ENCODE results near the gene MTF2. TPM values are rescaled to one million over a fixed set of nuclear protein-coding genes. Genes with fewer than 3 reads are reported as not detected.

The MTF2 gene
- total RNA-seq, 1 donor from 2014 or later, result 56.4 TPM

DNA sequence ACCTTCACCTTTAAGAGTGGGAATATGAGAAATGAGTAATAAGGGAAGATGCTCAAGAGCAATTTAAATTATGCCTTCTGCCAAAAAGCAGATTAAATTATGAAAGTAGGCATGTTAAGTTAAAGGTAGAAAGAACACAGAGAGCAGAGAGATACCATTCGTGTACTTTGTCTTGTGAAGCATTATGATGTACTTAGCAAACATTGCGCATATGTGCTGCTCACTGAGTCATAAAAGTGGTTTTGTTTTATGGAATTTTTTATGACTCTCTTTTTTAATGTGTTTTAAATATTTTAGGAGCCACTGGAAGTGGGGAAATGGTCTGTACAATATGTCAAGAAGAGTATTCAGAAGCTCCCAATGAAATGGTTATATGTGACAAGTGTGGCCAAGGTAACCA, 35.3 kb downstream of the MTF2 start:
- no peak overlapping the region for H3K27ac Mint-ChIP-seq (ENCODE audit: unreplicated experiment)
- Histone ChIP-seq H4K20me1 (ENCODE audit: insufficient read depth, low read length) (peaks cover 33% of the 10 kb centered on the region), H3K4me2 (ENCODE audit: low read length) (no peak overlapping the region), H3K4me1 (ENCODE audit: insufficient read depth, low read length) (no peaks in the 10 kb centered on the region), H3K36me3 (ENCODE audit: insufficient read depth, low read length) (peaks cover 10% of the 10 kb centered on the region), H2AFZ (ENCODE audit: low read depth, low read length) (no peak overlapping the region), H3K27ac (ENCODE audit: low read depth, low read length) (no peak overlapping the region), H3K79me2 (ENCODE audit: insufficient read depth, low read length) (peaks cover 57% of the 10 kb centered on the region), H3K9ac (ENCODE audit: low read length) (no peak overlapping the region), H3K9me3 (ENCODE audit: insufficient read depth, low read depth, low read length) (no peaks in the 10 kb centered on the region), H3K27me3 (ENCODE audit: insufficient read depth, low read length) (no peaks in the 10 kb centered on the region), H3K4me3 (ENCODE audit: insufficient read depth, low read depth, low read length) (no peak overlapping the region)
- DNase-seq (ENCODE audit: low read depth), result peak; percentile 2
- no peak for FAIRE-seq
- no peaks in the 10 kb centered on the region for H3K27me3 Mint-ChIP-seq (ENCODE audit: low read depth, unreplicated experiment)
- TF ChIP-seq EZH2 (IDR thresholded peaks at IDR 0.05; ENCODE audit: insufficient read depth, low read length), result no peak
- TF ChIP-seq, protein P1, sequence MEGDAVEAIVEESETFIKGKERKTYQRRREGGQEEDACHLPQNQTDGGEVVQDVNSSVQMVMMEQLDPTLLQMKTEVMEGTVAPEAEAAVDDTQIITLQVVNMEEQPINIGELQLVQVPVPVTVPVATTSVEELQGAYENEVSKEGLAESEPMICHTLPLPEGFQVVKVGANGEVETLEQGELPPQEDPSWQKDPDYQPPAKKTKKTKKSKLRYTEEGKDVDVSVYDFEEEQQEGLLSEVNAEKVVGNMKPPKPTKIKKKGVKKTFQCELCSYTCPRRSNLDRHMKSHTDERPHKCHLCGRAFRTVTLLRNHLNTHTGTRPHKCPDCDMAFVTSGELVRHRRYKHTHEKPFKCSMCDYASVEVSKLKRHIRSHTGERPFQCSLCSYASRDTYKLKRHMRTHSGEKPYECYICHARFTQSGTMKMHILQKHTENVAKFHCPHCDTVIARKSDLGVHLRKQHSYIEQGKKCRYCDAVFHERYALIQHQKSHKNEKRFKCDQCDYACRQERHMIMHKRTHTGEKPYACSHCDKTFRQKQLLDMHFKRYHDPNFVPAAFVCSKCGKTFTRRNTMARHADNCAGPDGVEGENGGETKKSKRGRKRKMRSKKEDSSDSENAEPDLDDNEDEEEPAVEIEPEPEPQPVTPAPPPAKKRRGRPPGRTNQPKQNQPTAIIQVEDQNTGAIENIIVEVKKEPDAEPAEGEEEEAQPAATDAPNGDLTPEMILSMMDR (IDR thresholded peaks at IDR 0.05; ENCODE audit: insufficient read depth, low read depth, low read length), result no peak
- peaks cover 11% of the 10 kb centered on the region for H3K36me3 Mint-ChIP-seq (ENCODE audit: low read depth, unreplicated experiment)
- no peaks in the 10 kb centered on the region for H3K9me3 Mint-ChIP-seq (ENCODE audit: unreplicated experiment)
- peaks cover 13% of the 10 kb centered on the region for H3K4me1 Mint-ChIP-seq (ENCODE audit: low read depth, unreplicated experiment)
- H3K4me3 Mint-ChIP-seq (ENCODE audit: unreplicated experiment), result no peak overlapping the region

DNA sequence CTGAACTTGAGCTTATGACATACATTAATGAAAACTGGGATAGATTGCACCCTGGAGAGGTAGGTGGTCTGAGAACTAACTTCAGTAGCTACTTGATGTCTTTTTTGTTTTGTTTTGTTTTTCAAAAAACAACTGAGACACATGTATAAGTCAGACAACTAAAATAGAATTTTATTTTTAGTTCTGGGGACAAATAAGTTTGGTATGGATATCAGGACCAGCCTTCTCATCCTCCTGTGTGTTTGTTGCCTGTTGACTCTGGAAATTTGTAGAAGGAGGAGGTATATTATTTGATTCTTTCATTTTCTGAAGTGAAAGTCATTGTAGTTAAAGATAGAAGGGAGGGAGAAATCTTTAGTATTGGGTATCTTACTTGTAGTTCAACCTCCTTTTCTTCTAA, 41.5 kb downstream of the MTF2 start:
- Mint-ChIP-seq H3K27me3 (ENCODE audit: low read depth, unreplicated experiment) (no peaks in the 10 kb centered on the region), H3K9me3 (ENCODE audit: unreplicated experiment) (no peaks in the 10 kb centered on the region), H3K4me3 (ENCODE audit: unreplicated experiment) (no peak overlapping the region), H3K36me3 (ENCODE audit: low read depth, unreplicated experiment) (peaks cover 9% of the 10 kb centered on the region), H3K4me1 (ENCODE audit: low read depth, unreplicated experiment) (no peaks in the 10 kb centered on the region), H3K27ac (ENCODE audit: unreplicated experiment) (no peak overlapping the region)
- Histone ChIP-seq H3K27ac (ENCODE audit: low read depth, low read length) (no peak overlapping the region), H4K20me1 (ENCODE audit: insufficient read depth, low read length) (no peaks in the 10 kb centered on the region), H3K9me3 (ENCODE audit: insufficient read depth, low read depth, low read length) (no peaks in the 10 kb centered on the region), H3K36me3 (ENCODE audit: insufficient read depth, low read length) (peaks cover 13% of the 10 kb centered on the region), H3K4me2 (ENCODE audit: low read length) (no peak overlapping the region), H3K4me3 (ENCODE audit: insufficient read depth, low read depth, low read length) (no peak overlapping the region), H3K79me2 (ENCODE audit: insufficient read depth, low read length) (peaks cover 7% of the 10 kb centered on the region), H3K27me3 (ENCODE audit: insufficient read depth, low read length) (no peaks in the 10 kb centered on the region), H2AFZ (ENCODE audit: low read depth, low read length) (no peak overlapping the region), H3K9ac (ENCODE audit: low read length) (no peak overlapping the region), H3K4me1 (ENCODE audit: insufficient read depth, low read length) (no peaks in the 10 kb centered on the region)
- FAIRE-seq (no peak), DNase-seq (ENCODE audit: low read depth) (no peak)
- TF ChIP-seq, protein P1 (IDR thresholded peaks at IDR 0.05; ENCODE audit: insufficient read depth, low read depth, low read length), result no peak
- TF ChIP-seq EZH2 (IDR thresholded peaks at IDR 0.05; ENCODE audit: insufficient read depth, low read length), result no peak

DNA sequence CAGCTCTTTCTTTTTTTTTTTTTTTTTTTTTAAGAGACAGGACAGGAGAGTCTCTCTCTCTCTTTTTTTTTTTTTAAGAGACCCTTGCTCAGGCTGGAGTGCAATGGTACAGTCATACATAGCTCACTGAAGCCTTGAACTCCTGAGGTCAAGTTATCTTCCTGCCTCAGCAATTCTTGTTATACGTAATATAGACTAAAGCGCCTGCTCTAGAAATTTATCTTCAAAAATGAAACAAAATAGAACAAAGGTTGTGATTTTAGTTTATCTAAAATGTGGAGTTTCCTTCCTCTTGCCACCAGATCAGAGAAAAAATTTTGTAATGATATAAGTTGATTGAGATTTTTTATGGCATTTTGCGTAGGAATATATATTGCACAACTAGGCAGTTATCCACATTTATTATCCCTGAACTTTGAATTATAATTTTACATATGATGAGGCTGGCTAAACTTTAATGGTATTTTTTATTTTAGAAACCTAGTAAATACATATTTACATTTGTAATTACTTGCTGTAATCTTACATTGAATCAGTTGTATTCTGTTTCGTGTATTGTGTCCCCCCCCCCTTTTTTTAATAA, 44.2 kb downstream of the MTF2 start:
- Histone ChIP-seq H3K9me3 (ENCODE audit: insufficient read depth, low read depth, low read length) (no peaks in the 10 kb centered on the region), H3K4me3 (ENCODE audit: insufficient read depth, low read depth, low read length) (no peak overlapping the region), H3K27ac (ENCODE audit: low read depth, low read length) (no peak overlapping the region), H3K79me2 (ENCODE audit: insufficient read depth, low read length) (peaks cover 3% of the 10 kb centered on the region), H3K4me2 (ENCODE audit: low read length) (no peak overlapping the region), H3K27me3 (ENCODE audit: insufficient read depth, low read length) (no peaks in the 10 kb centered on the region), H4K20me1 (ENCODE audit: insufficient read depth, low read length) (no peaks in the 10 kb centered on the region), H3K4me1 (ENCODE audit: insufficient read depth, low read length) (no peaks in the 10 kb centered on the region), H3K36me3 (ENCODE audit: insufficient read depth, low read length) (peaks cover 11% of the 10 kb centered on the region), H3K9ac (ENCODE audit: low read length) (no peak overlapping the region), H2AFZ (ENCODE audit: low read depth, low read length) (no peak overlapping the region)
- Mint-ChIP-seq H3K9me3 (ENCODE audit: unreplicated experiment) (no peaks in the 10 kb centered on the region), H3K27ac (ENCODE audit: unreplicated experiment) (no peak overlapping the region), H3K36me3 (ENCODE audit: low read depth, unreplicated experiment) (peaks cover 5% of the 10 kb centered on the region), H3K27me3 (ENCODE audit: low read depth, unreplicated experiment) (no peaks in the 10 kb centered on the region), H3K4me3 (ENCODE audit: unreplicated experiment) (no peak overlapping the region), H3K4me1 (ENCODE audit: low read depth, unreplicated experiment) (no peaks in the 10 kb centered on the region)
- TF ChIP-seq, protein P1 (IDR thresholded peaks at IDR 0.05; ENCODE audit: insufficient read depth, low read depth, low read length), result no peak
- TF ChIP-seq EZH2 (IDR thresholded peaks at IDR 0.05; ENCODE audit: insufficient read depth, low read length), result no peak
- FAIRE-seq, result no peak
- DNase-seq (ENCODE audit: low read depth), result no peak
